Kidney epithelial cell (primary cell): ENCODE results near the gene GLIS1. TPM values are rescaled to one million over a fixed set of nuclear protein-coding genes. Genes with fewer than 3 reads are reported as not detected.

Experiments used
- DNase-seq: peaks from one replicate; pipeline ENCODE4 v3.0.0-alpha.2; 2010; ENCODE audit warnings: low read depth
- H3K27me3 ChIP-seq: 2 replicates; pipeline ENCODE4 v1.6.0; 2011; ENCODE audit warnings: low read length; ENCODE audit not compliant: control insufficient read depth, insufficient read depth
- H3K36me3 ChIP-seq: 2 replicates; pipeline ENCODE4 v1.5.1; 2011; ENCODE audit warnings: low read length; ENCODE audit not compliant: control insufficient read depth, insufficient read depth
- H3K4me3 ChIP-seq: 2 replicates; pipeline ENCODE4 v1.5.1; 2011; ENCODE audit warnings: low read depth, mild to moderate bottlenecking, control low read depth, low read length
- CTCF ChIP-seq: IDR thresholded peaks from 2 replicates; pipeline ENCODE4 v1.5.1; 2011; ENCODE audit warnings: mild to moderate bottlenecking, moderate library complexity, low read length, control low read depth, inconsistent platforms; ENCODE audit not compliant: insufficient read depth, poor library complexity, severe bottlenecking
- total RNA-seq: library from RNA; depleted of rRNA; stranded (reverse); fragments of >200 nt; gene quantifications from 2 replicates; pipeline ENCODE4 v1.2.3, GENCODE V29; 2015

The GLIS1 gene
- total RNA-seq, 1 donor from 2014 or later: 0.63 TPM

GRCh38 chr1:53499257-53500203 lies 239.4 kb downstream of the GLIS1 start:
- H3K36me3 ChIP-seq: no peaks in the 10 kb centered on the region
- peaks cover 15% of the 10 kb centered on the region for H3K27me3 ChIP-seq
- H3K4me3 ChIP-seq: no peak overlapping the region
- DNase-seq: no peak
- no peak for TF ChIP-seq CTCF

GRCh38 chr1:53498555-53499131 lies 240.3 kb downstream of the GLIS1 start:
- no peak for DNase-seq
- peaks cover 15% of the 10 kb centered on the region for H3K27me3 ChIP-seq
- no peaks in the 10 kb centered on the region for H3K36me3 ChIP-seq
- no peak for TF ChIP-seq CTCF
- no peak overlapping the region for H3K4me3 ChIP-seq

- DNase-seq: no peak
- no peak overlapping the region for H3K4me3 ChIP-seq
- TF ChIP-seq CTCF: no peak
- H3K27me3 ChIP-seq: peaks cover 9% of the 10 kb centered on the region
- no peaks in the 10 kb centered on the region for H3K36me3 ChIP-seq
Measured at GRCh38 chr1:53495633-53496345, 243.2 kb downstream of the GLIS1 start.

- no peak for TF ChIP-seq CTCF
- H3K36me3 ChIP-seq: no peaks in the 10 kb centered on the region
- H3K27me3 ChIP-seq: peaks cover 17% of the 10 kb centered on the region
- DNase-seq: no peak
- no peak overlapping the region for H3K4me3 ChIP-seq
Measured at GRCh38 chr1:53490351-53490750, 248.6 kb downstream of the GLIS1 start.

- DNase-seq: no peak
- no peaks in the 10 kb centered on the region for H3K36me3 ChIP-seq
Measured at GRCh38 chr1:53486395-53487026, 252.5 kb downstream of the GLIS1 start.

More at GRCh38 chr1:53486395-53487026, 252.5 kb downstream of the GLIS1 start:
- Histone ChIP-seq H3K27me3 (peaks cover 20% of the 10 kb centered on the region), H3K4me3 (no peak overlapping the region)
- no peak for TF ChIP-seq CTCF
